ENCODE measurements around the gene CYTH3.

The CYTH3 gene

GRCh38 chr7:6278749-6279310 lies 6.4 kb upstream of the CYTH3 start:
- no peak for DNase-seq (ENCODE audit: extremely low read depth, low read depth)
- TF ChIP-seq, protein P1, sequence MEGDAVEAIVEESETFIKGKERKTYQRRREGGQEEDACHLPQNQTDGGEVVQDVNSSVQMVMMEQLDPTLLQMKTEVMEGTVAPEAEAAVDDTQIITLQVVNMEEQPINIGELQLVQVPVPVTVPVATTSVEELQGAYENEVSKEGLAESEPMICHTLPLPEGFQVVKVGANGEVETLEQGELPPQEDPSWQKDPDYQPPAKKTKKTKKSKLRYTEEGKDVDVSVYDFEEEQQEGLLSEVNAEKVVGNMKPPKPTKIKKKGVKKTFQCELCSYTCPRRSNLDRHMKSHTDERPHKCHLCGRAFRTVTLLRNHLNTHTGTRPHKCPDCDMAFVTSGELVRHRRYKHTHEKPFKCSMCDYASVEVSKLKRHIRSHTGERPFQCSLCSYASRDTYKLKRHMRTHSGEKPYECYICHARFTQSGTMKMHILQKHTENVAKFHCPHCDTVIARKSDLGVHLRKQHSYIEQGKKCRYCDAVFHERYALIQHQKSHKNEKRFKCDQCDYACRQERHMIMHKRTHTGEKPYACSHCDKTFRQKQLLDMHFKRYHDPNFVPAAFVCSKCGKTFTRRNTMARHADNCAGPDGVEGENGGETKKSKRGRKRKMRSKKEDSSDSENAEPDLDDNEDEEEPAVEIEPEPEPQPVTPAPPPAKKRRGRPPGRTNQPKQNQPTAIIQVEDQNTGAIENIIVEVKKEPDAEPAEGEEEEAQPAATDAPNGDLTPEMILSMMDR (IDR thresholded peaks at IDR 0.05; ENCODE audit: low read depth, low read length), result no peak

GRCh38 chr7:6277476-6277875 lies 5.1 kb upstream of the CYTH3 start:
- TF ChIP-seq, protein P1 (IDR thresholded peaks at IDR 0.05; ENCODE audit: low read depth, low read length), result no peak
- no peak for DNase-seq (ENCODE audit: extremely low read depth, low read depth)

- TF ChIP-seq, protein P1 (IDR thresholded peaks at IDR 0.05; ENCODE audit: low read depth, low read length), result no peak
- no peak for DNase-seq (ENCODE audit: extremely low read depth, low read depth)
Measured at GRCh38 chr7:6276911-6277408, 4.5 kb upstream of the CYTH3 start.

GRCh38 chr7:6274743-6275142 lies 2.3 kb upstream of the CYTH3 start:
- TF ChIP-seq, protein P1 (IDR thresholded peaks at IDR 0.05; ENCODE audit: low read depth, low read length), result no peak
- DNase-seq (ENCODE audit: extremely low read depth, low read depth), result no peak

- TF ChIP-seq, protein P1 (IDR thresholded peaks at IDR 0.05; ENCODE audit: low read depth, low read length), result no peak
- no peak for DNase-seq (ENCODE audit: extremely low read depth, low read depth)
Measured at GRCh38 chr7:6273917-6274630, 1.6 kb upstream of the CYTH3 start.

DNA sequence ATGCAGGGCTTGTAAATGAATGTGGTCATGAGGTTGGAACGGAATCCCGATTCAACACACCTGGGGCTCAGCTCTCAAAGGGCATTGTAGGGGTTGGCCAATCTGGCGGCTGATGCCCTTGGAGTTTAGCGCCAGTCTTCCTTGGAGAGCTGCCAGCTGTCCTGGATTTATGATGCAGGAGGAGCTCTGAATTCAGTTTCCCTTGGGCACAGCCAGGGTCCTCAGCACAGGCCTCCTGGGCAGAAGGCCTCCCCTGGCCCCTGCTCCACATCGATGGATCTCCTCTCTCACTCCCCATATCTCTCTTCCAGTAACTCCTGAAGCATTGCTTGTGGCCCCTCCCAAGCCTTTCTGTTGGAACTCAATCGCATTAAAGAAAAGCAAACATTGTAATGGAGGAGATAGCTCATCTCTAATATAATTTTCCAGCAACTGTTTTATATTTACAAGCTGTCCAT lies 985 bp upstream of the CYTH3 start:
- TF ChIP-seq, protein P1 (IDR thresholded peaks at IDR 0.05; ENCODE audit: low read depth, low read length), result no peak
- no peak for DNase-seq (ENCODE audit: extremely low read depth, low read depth)

GRCh38 chr7:6271694-6272440 lies 557 bp downstream of the CYTH3 start:
- TF ChIP-seq, protein P1 (IDR thresholded peaks at IDR 0.05; ENCODE audit: low read depth, low read length), result no peak; the same call in 1 of the 2 replicates
- no peak for DNase-seq (ENCODE audit: extremely low read depth, low read depth)

All from AG09319 (cell line).